ENCODE data around the gene UPK3BL1.
"Not testable (repeated sequence)": the region's sequence is repeated elsewhere in the genome, so short reads cannot be mapped to it uniquely, and the experiment has no call there.

DNA sequence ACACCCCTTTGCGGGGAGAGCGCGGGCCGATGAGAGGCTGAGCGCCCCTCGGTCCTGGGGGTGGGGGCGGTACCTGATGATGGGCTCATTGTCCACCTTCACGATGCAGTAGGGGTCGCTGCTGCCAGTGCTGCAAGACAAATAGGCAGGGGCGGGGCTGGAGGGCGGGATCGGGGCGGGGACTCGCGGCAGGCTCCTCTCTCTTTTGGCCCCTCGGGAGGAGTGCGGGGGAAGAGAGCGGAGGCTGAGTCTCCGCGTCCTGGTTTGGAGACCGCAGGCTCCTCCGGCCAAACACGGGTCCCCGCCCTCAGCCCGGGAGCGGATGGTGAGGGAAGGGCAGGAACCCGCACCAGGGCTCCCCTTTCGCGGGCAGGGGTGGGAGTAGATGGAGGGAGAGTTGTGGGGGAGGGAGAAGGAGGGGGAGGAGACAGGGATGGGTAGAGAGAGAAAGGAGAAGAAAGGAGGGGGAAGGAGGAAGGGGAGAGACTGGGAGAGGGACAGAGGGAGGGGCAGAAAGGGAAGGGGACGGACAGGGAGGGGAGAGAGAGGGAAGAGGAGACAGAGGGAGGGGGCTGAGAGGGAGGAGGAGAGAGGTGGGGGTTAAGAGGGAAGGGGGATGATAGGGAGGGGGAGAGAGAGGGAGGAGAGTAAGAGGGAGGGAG lies 31.4 kb downstream of the UPK3BL1 start:
- TF ChIP-seq, protein P1, sequence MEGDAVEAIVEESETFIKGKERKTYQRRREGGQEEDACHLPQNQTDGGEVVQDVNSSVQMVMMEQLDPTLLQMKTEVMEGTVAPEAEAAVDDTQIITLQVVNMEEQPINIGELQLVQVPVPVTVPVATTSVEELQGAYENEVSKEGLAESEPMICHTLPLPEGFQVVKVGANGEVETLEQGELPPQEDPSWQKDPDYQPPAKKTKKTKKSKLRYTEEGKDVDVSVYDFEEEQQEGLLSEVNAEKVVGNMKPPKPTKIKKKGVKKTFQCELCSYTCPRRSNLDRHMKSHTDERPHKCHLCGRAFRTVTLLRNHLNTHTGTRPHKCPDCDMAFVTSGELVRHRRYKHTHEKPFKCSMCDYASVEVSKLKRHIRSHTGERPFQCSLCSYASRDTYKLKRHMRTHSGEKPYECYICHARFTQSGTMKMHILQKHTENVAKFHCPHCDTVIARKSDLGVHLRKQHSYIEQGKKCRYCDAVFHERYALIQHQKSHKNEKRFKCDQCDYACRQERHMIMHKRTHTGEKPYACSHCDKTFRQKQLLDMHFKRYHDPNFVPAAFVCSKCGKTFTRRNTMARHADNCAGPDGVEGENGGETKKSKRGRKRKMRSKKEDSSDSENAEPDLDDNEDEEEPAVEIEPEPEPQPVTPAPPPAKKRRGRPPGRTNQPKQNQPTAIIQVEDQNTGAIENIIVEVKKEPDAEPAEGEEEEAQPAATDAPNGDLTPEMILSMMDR (IDR thresholded peaks at IDR 0.05): not testable (repeated sequence)
- TF ChIP-seq POLR2A (IDR thresholded peaks at IDR 0.05): not testable (repeated sequence)

Measured in prostate gland (tissue), 2 donors.